ENCODE data around the gene IFT27.

IFT27 gene

GRCh38 chr22:36775964-36776669 is at the start of gene IFT27:
IFT27 (minus strand) TSS chr22:36776119; CDS start chr22:36775707, 412 bp downstream.
- DNase-seq: peak; percentile 100

GRCh38 chr22:36824655-36825054 is 48.7 kb upstream of the IFT27 start:
- no peak for DNase-seq

- DNase-seq: no peak
Observed at GRCh38 chr22:36823186-36823839, 47.4 kb upstream of the IFT27 start.

- DNase-seq: no peak
Observed at GRCh38 chr22:36822581-36822980, 46.7 kb upstream of the IFT27 start.

- DNase-seq: no peak
Observed at GRCh38 chr22:36819112-36819511, 43.2 kb upstream of the IFT27 start.

GRCh38 chr22:36818010-36818642 is 42.2 kb upstream of the IFT27 start:
- no peak for DNase-seq

- DNase-seq: no peak
Observed at GRCh38 chr22:36817525-36817848, 41.6 kb upstream of the IFT27 start.

GRCh38 chr22:36816636-36817524 is 41.0 kb upstream of the IFT27 start, which contains the start of gene PVALB:
PVALB (minus strand) TSS chr22:36817035; CDS start chr22:36817005, 30 bp downstream.
- no peak for DNase-seq

- DNase-seq: no peak
Observed at GRCh38 chr22:36816339-36816635, 40.4 kb upstream of the IFT27 start.

- no peak for DNase-seq
Observed at GRCh38 chr22:36815558-36816338, 39.8 kb upstream of the IFT27 start.

- no peak for DNase-seq
Observed at GRCh38 chr22:36814801-36815200, 38.9 kb upstream of the IFT27 start.

GRCh38 chr22:36811094-36811800 is 35.3 kb upstream of the IFT27 start:
- no peak for DNase-seq

GRCh38 chr22:36809351-36809750 is 33.4 kb upstream of the IFT27 start:
- no peak for DNase-seq

GRCh38 chr22:36808721-36809344 is 32.9 kb upstream of the IFT27 start:
- no peak for DNase-seq

- no peak for DNase-seq
Observed at GRCh38 chr22:36807627-36808026, 31.7 kb upstream of the IFT27 start.

- no peak for DNase-seq
Observed at GRCh38 chr22:36806835-36807234, 30.9 kb upstream of the IFT27 start.

- no peak for DNase-seq
Observed at GRCh38 chr22:36803358-36803757, 27.4 kb upstream of the IFT27 start.

- DNase-seq: no peak
Observed at GRCh38 chr22:36798674-36799066, 22.8 kb upstream of the IFT27 start.

GRCh38 chr22:36797911-36798673 is 22.2 kb upstream of the IFT27 start:
- DNase-seq: no peak

GRCh38 chr22:36797374-36797773 is 21.5 kb upstream of the IFT27 start:
- no peak for DNase-seq
